Right lobe of liver (tissue), 6 donors: Measurements from ENCODE around the gene GALNT15. TPM values are rescaled to one million over a fixed set of nuclear protein-coding genes. Genes with fewer than 3 reads are reported as not detected.

ENCODE experiments used
- ATAC-seq, 4 donors: fragments of 200-7000 bp; cut with Tn5 transposase; one replicate each; pipeline ENCODE4 v1.9.1; 2020; ENCODE audit warnings: mild to moderate bottlenecking in 4 of 4, moderate library complexity in 4 of 4
- DNase-seq, 3 donors: peaks; one replicate each; pipeline ENCODE4 v3.0.0-alpha.2; 2020
- H3K27ac ChIP-seq, 3 donors: fragments of 200-600 bp; one replicate each; pipeline ENCODE4 v1.8.0; 2022
- H3K27me3 ChIP-seq, 2 donors: fragments of 200-600 bp; one replicate each; pipeline ENCODE4 v1.8.0; 2022
- H3K36me3 ChIP-seq, 4 donors: fragments of 200-600 bp; sonication (generic) in 1 of 4; one replicate each; pipeline versions ENCODE4 v1.5.1 to v1.8.0; 2017 to 2022; ENCODE audit warnings: control low read depth in 1 of 4
- H3K4me1 ChIP-seq, 4 donors: fragments of 200-600 bp; sonication (generic) in 1 of 4; one replicate each; pipeline versions ENCODE4 v1.5.1 to v1.8.0; 2017 to 2022; ENCODE audit warnings: control low read depth in 1 of 4
- H3K4me3 ChIP-seq, 3 donors: fragments of 200-600 bp; one replicate each; pipeline ENCODE4 v1.8.0; 2022
- H3K9me3 ChIP-seq, 4 donors: fragments of 200-600 bp; sonication (generic) in 1 of 4; one replicate each; pipeline versions ENCODE4 v1.5.1 to v1.8.0; 2017 to 2022; ENCODE audit warnings: control low read depth in 1 of 4
- CTCF ChIP-seq, 4 donors: fragments of 200-600 bp in 3 of 4; fragments of 450-650 bp in 1 of 4; IDR thresholded peaks; one replicate each; pipeline versions ENCODE4 v1.5.1 to v1.8.0; 2016 to 2022; ENCODE audit warnings: antibody characterized with exemption in 4 of 4, mild to moderate bottlenecking in 2 of 4
- POLR2A ChIP-seq: fragments of 450-650 bp; IDR thresholded peaks from one replicate; pipeline ENCODE4 v1.6.1; 2017; ENCODE audit warnings: antibody characterized with exemption, mild to moderate bottlenecking
- WGBS: methylation state at CpG from one replicate; pipeline ENCODE4 v1.1.6; 2018; ENCODE audit warnings: low coverage, low lambda C conversion rate; ENCODE audit not compliant: insufficient coverage; ENCODE audit errors: missing lambda C conversion rate; 5-methylcytosine and 5-hydroxymethylcytosine counted together
- intact Hi-C, 2 donors: fragments of 100-400 bp; cut with DNase I; formaldehyde crosslinking; loops; one replicate each; pipeline versions ENCODE4 v1.11.2 to v1.14.1; 2022
- total RNA-seq, 6 experiments: library from RNA; depleted of rRNA in 2 of 6; stranded (reverse); fragments of >200 nt in 2 of 6; fragmentation: NEBNext Ultra II Directional in 3 of 6; extraction: Animal tissue kit (Norgen Biotek cat#: 25700) in 3 of 6; gene quantifications; one replicate each; pipeline versions ENCODE4 v1.1.0 to v1.2.4, GENCODE V29; 2016 to 2023
- donor health status: DM: no; HTN: yes; CAD: no.
- donor health status: DM: no; HTN: no; CAD: no.
- donor health status: DM: no; HTN: no; CAD: no.
- donor health status: DM: no; HTN: yes; CAD: no.
- donor health status: DM: no; HTN: yes; CAD: no.

The GALNT15 gene
- total RNA-seq, 6 experiments from 2014 or later: 2.0 to 9.2 (median 4.0) TPM

DNA sequence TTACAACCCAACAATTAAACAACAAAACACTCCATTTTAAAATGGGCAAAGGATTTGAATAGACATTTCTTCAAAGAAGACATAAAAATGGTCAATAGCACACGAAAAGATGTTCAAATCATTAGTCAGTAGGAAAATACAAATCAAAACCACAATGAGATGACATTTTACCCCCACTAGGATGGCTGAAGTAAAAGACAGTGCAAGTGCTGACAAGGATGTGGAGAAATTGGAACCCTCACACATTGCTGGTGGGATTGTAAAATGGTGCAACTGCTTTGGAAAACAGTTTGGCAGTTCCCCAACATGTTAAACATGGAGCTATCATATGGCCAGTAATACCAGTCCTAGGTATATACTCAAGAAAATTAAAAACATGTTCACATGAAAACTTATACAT is 11.6 kb downstream of the GALNT15 start:
- Histone ChIP-seq H3K27me3 (no peaks in the 10 kb centered on the region), H3K36me3 (no peaks in the 10 kb centered on the region), H3K27ac (no peak overlapping the region), H3K9me3 (no peaks in the 10 kb centered on the region), H3K4me3 (no peak overlapping the region), H3K4me1 (no peaks in the 10 kb centered on the region)
- no peak for TF ChIP-seq CTCF (IDR thresholded peaks at IDR 0.05)
- no peak for TF ChIP-seq POLR2A
- DNase-seq: no peak
- ATAC-seq: no peak
- 24% methylated on average over 1 of the region's 1 CpG for WGBS
- intact Hi-C loops: no loop called here

DNA sequence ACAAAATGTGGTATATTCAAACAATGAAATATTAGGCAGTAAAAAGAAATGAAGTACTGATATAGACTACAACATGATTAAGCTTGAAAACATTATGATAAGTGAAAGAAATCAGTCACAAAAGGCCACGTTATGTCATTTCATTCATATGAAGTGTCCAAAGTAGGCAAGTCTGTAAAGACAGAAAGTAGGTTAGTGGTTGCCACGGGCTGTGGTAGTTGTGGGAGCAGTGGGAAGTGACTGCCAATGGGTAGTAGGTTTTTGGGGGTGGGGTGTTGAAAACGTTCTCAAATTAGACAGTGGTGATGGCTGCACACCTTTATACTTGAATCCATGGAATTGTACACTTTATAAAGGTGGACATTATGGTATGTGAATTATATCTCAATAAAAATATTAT is 12.1 kb downstream of the GALNT15 start:
- Histone ChIP-seq H3K36me3 (no peaks in the 10 kb centered on the region), H3K4me1 (peaks cover 0 to under 1% (median 0%) of the 10 kb centered on the region in 4 donors), H3K27ac (no peak overlapping the region), H3K27me3 (no peaks in the 10 kb centered on the region), H3K4me3 (no peak overlapping the region), H3K9me3 (no peaks in the 10 kb centered on the region)
- DNase-seq: no peak
- no peak for TF ChIP-seq POLR2A
- TF ChIP-seq CTCF (IDR thresholded peaks at IDR 0.05): no peak
- intact Hi-C loops: no loop called here
- no peak for ATAC-seq
- WGBS: 48% methylated on average over 3 of the region's 3 CpGs

- intact Hi-C loops: no loop called here
- Histone ChIP-seq H3K4me1 (peaks cover 0 to 8% (median 3%) of the 10 kb centered on the region in 4 donors), H3K9me3 (no peaks in the 10 kb centered on the region), H3K27ac (no peak overlapping the region), H3K27me3 (no peaks in the 10 kb centered on the region), H3K36me3 (no peaks in the 10 kb centered on the region), H3K4me3 (no peak overlapping the region)
- WGBS: 91% methylated on average over 4 of the region's 5 CpGs
- no peak for ATAC-seq
- no peak for DNase-seq
- TF ChIP-seq CTCF (IDR thresholded peaks at IDR 0.05) (no peak), POLR2A (no peak)
These were observed 12.8 kb downstream of the GALNT15 start for GRCh38 chr3:16187213-16187790.

DNA sequence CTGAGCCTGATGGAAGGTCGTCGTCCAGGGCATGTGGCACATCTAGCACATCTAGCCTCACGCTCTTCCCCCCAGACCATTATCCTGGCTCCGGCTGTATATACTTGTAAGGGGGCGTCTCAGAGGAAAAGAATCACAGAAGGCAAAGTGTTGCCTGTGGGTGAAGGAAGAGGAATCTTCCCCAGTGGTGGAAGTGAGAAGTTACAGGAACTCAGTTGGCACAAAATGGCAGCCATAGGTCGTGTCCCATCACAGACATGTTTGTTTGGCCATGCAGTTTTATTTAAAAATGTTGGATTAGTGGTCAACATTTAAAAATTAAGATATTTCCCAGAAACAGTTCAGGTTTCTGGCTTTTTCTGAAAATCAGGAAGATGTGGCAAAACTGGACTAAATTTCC is 13.6 kb downstream of the GALNT15 start:
- H3K9me3 ChIP-seq: no peaks in the 10 kb centered on the region
- DNase-seq (no peak), ATAC-seq (no peak)
- no peaks in the 10 kb centered on the region for H3K36me3 ChIP-seq
- TF ChIP-seq CTCF (IDR thresholded peaks at IDR 0.05) (no peak), POLR2A (no peak)
- H3K27me3 ChIP-seq: no peaks in the 10 kb centered on the region
- intact Hi-C loops: no loop called here
- H3K4me3 ChIP-seq: no peak overlapping the region
- 84% methylated on average over 5 of the region's 6 CpGs for WGBS
- H3K4me1 ChIP-seq: peaks cover 0 to 16% (median 5%) of the 10 kb centered on the region in 4 donors
- no peak overlapping the region for H3K27ac ChIP-seq

GRCh38 chr3:16189201-16189600 is 14.7 kb downstream of the GALNT15 start:
- ATAC-seq: no peak
- TF ChIP-seq CTCF (IDR thresholded peaks at IDR 0.05): no peak
- TF ChIP-seq POLR2A: no peak
- H3K27ac ChIP-seq: no peak overlapping the region
- H3K4me3 ChIP-seq: no peak overlapping the region
- H3K9me3 ChIP-seq: no peaks in the 10 kb centered on the region
- intact Hi-C loops: no loop called here
- no peak for DNase-seq
- H3K27me3 ChIP-seq: no peaks in the 10 kb centered on the region
- H3K36me3 ChIP-seq: no peaks in the 10 kb centered on the region
- peaks cover 0 to 17% (median 5%) of the 10 kb centered on the region in 4 donors for H3K4me1 ChIP-seq
